Stimulated activated CD4-positive, alpha-beta T cell treated with anti-CD3 and anti-CD28 coated beads, Interleukin-4, amount 100 ng/mL, for 4 hours (primary cell): ENCODE results near the gene LARP7.
"Not testable (repeated sequence)": the region's sequence is repeated elsewhere in the genome, so short reads cannot be mapped to it uniquely, and the experiment has no call there.

ENCODE experiments used
- DNase-seq, 2 experiments: peaks; one replicate each; pipeline ENCODE4 v3.0.0-alpha.2; 2020

The LARP7 gene

GRCh38 chr4:112651641-112652040, 14.7 kb downstream of the LARP7 start:
- no peak for DNase-seq

- no peak for DNase-seq
These were observed 15.3 kb downstream of the LARP7 start for GRCh38 chr4:112652216-112652615.

GRCh38 chr4:112655270-112655669, 18.3 kb downstream of the LARP7 start:
- DNase-seq, result no peak

DNA sequence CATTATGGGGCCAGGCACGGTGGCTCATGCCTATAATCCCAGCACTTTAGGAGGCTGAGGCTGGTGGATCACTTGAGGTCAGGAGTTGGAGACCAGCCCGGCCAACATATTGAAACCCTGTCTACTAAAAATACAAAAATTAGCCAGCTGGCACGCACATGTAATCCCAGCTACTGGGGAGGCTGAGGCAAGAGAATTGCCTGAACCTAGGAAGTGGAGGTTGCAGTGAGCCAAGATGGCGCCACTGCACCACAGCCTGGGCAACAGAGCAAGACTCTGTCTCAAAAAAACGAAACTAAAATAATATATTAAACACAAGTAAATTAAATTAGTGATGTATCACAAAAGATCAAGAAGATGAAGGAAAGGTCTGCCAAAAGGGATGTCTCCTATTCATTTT, 19.2 kb downstream of the LARP7 start:
- DNase-seq, result not testable (repeated sequence)

GRCh38 chr4:112664611-112665010, 27.7 kb downstream of the LARP7 start:
- DNase-seq, result no peak

- DNase-seq, result no peak
These were observed 31.2 kb downstream of the LARP7 start for GRCh38 chr4:112668131-112668530.

DNA sequence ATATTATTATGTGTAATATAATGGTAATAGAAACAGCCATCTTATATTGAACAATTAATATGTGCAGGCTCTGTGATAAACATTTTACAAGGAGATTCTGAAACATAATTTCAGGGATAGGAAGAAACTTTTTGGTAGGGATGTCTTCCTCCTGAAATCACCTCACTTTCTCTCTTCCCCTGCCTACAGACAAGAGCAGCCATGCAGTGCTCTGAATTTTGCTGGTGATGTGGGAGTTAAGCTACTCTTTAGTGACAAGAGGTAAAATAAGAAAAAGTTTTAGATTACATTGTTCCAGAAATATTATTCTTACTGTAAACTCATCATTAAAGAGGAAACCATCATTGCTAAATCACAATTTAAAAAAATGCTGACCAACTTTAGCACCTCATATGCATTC, 36.1 kb downstream of the LARP7 start:
- no peak for DNase-seq

- no peak for DNase-seq
These were observed 36.7 kb downstream of the LARP7 start for GRCh38 chr4:112673686-112674085.

DNA sequence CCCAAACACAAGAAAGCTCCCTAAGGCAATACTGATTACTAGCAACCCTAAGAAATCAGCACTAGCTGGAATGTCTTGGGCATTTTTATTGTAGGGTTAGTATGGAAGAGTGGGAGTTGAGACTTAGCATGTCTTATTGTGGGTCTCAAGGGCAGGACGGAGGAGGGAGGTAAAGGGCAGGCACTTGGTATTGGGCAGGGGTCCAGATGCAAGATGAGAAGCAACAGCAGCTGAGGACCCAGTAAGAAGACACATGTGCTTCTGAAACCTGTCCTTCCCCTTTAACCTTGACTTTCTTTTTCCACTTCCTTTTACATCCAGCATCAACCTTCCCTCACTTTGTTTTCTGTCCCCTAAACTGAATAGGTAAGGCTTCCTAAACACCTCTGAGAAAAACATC, 37.4 kb downstream of the LARP7 start:
- no peak for DNase-seq

DNA sequence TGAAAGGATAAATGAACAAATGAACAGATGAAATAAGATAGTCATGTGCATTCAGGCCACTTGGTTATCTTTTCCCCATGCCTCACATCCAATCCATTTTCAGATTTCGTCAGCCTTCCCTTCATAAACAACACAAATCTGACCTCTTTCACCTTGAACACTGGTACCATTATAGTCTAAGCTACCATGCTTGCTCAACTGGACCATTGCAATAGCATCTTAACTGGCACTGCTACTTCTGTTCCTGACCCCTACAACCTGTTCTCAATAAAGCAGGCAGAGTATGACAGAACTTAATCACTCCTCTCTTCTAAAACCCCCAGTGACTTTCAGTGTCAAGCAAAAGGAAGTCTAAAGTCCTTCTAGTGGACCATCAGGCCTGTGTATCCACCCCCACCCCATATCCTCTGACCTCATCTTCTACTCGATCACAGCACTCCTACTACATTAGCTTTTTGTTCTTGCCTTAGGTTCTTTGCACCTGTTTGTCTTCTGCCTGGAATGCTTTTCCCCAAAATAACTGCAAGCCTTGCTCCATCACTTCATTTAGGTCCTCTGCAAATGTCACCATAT, 40.7 kb downstream of the LARP7 start:
- no peak for DNase-seq

GRCh38 chr4:112680996-112681395, 44.1 kb downstream of the LARP7 start:
- DNase-seq, result no peak

DNA sequence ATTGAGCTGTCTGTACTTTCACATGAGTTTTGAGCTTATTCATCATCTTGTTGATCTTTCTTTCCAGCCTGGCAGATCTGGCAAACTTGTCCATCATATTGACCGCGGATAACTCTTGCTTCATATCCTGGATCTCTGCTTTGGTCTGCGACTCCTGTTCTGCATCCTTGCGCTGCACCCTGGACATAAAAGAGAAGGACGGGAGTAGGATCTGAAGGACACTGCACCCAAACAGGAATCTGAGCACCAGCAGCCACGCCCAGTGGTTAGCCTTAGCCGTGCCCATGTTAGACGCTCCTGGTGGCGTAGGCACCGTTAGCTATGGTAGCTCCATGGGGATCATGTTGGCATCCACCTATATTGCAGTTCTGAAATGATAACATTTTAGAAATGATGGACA, 56.6 kb downstream of the LARP7 start:
- DNase-seq, result no peak

DNA sequence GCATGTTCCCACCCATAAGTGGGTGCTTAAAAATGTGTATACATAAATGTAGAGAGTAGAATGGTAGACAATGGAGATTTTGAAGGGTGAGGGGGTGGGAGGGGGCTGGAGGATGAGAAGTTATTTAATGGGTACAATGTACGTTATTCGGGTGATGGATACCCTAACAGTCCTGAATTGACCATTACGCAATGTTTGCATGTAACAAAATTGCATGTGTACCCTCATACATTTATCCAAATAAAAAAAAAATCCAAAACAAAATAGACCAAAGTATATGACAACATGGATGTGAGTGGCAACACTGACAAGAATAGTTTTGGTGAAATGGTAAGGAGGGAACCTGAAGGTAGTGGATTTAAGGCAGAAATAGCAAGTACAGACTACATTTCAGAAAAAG, 63.7 kb downstream of the LARP7 start:
- no peak for DNase-seq

GRCh38 chr4:112702892-112703291, 65.9 kb downstream of the LARP7 start:
- DNase-seq, result no peak

DNA sequence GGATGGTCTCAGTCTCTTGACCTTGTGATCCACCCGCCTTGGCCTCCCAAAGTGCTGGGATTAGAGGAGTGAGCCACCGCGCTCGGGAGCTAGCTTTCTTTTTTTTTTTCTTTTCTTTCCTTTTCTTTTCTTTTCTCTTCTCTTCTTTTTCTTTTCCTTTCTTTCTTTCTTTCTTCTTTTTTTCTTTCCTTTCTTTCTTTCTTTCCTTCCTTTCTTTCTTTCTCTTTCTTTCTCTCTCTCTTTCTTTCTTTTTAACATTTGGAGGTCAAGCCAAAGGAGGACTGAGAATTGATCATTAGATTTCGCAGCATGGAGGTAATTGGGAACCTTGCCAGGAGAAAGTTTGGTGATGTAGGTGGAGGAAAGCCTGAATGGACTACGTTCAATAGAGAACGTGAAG, 67.4 kb downstream of the LARP7 start:
- DNase-seq, result no peak

GRCh38 chr4:112704991-112705845, 68.3 kb downstream of the LARP7 start:
- peak in 1 of 2 experiments; percentile 4 for DNase-seq

DNA sequence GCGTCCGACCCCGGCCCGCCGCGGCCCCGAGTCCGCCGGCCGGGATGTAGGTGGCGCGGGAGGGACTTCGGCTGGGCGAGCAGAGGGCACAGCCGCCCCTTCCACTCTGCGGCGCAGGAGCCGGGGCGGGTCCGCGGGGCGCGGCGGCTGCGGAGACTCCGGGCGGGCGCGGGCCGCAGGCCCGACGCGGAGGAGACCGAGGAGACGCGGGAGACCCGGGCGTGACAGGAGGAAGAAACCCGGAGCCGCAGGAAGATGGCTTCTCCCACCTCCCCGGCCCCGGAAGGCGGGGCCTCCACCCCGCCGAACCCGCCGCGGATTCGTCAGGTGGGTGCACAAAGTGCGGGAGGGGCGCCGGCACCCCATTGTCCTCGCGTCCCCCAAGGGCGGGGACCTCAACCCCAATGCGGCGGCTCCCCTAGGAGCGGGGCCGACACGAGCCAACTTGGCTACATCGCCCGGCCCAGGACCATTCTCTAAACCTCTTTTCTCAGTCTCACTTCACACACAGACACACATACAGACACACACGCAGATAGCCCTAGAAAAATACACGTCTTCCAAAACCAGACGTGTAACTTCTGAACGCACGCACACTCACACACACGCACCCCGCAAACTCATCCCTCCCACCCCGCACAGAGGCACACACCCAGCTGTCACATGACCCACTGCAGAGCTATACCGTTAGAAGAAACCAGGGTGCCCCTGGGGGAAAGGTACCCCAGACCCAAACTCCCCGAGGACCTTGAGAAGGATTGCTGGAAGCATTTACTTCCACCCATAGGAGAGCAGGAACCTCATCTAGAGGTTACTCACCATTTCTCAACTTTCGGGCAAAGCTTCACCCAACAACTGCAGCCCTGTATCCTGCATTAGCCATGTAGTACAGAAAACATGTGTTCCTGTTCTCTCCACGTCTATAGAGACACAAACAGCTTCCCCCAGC, 69.2 kb downstream of the LARP7 start:
- peak in 1 of 2 experiments; percentile 3 for DNase-seq

GRCh38 chr4:112706840-112707207, 69.9 kb downstream of the LARP7 start:
- no peak for DNase-seq
